CD1c-positive myeloid dendritic cell (primary cell): ENCODE results near the gene WDR3.

ENCODE experiments used
- DNase-seq: peaks from one replicate; pipeline ENCODE4 v3.0.0-alpha.2; 2016; ENCODE audit errors: extremely low spot score

WDR3 gene

GRCh38 chr1:117952386-117952785 is 22.8 kb downstream of the WDR3 start:
- no peak for DNase-seq

GRCh38 chr1:117959364-117959763 is 29.8 kb downstream of the WDR3 start:
- no peak for DNase-seq

- no peak for DNase-seq
These were observed 34.9 kb downstream of the WDR3 start for GRCh38 chr1:117964290-117965038.

GRCh38 chr1:117967477-117967876 is 37.9 kb downstream of the WDR3 start:
- DNase-seq = no peak

- no peak for DNase-seq
These were observed 38.3 kb downstream of the WDR3 start for GRCh38 chr1:117967881-117968280.

- DNase-seq = no peak
These were observed 40.7 kb downstream of the WDR3 start for GRCh38 chr1:117970252-117970651.

- DNase-seq = no peak
These were observed 42.2 kb downstream of the WDR3 start for GRCh38 chr1:117971777-117972176.

GRCh38 chr1:117976381-117976780 is 46.8 kb downstream of the WDR3 start:
- no peak for DNase-seq

GRCh38 chr1:117981455-117982192 is 52.1 kb downstream of the WDR3 start:
- no peak for DNase-seq

GRCh38 chr1:117985239-117985638 is 55.7 kb downstream of the WDR3 start:
- DNase-seq = no peak

- no peak for DNase-seq
These were observed 56.4 kb downstream of the WDR3 start for GRCh38 chr1:117985973-117986372.

GRCh38 chr1:118004312-118004711 is 74.8 kb downstream of the WDR3 start:
- no peak for DNase-seq

- DNase-seq = no peak
These were observed 77.9 kb downstream of the WDR3 start for GRCh38 chr1:118007391-118007790.

- no peak for DNase-seq
These were observed 78.5 kb downstream of the WDR3 start for GRCh38 chr1:118008011-118008410.

GRCh38 chr1:118012515-118013124 is 83.1 kb downstream of the WDR3 start:
- no peak for DNase-seq

- DNase-seq = no peak
These were observed 83.8 kb downstream of the WDR3 start for GRCh38 chr1:118013336-118013735.

- no peak for DNase-seq
These were observed 84.4 kb downstream of the WDR3 start for GRCh38 chr1:118013938-118014337.
